Neural cell (in vitro differentiated cells): ENCODE data around the gene F2R. TPM values are rescaled to one million over a fixed set of nuclear protein-coding genes. Genes with fewer than 3 reads are reported as not detected.

Experiments used
- H2AFZ ChIP-seq: fragments of 200-600, 300-800 bp; sonication (generic), shearing (Covaris generic); 2 replicates; pipeline ENCODE4 v1.6.0; 2014; ENCODE audit warnings: low read depth, mild to moderate bottlenecking, antibody characterized with exemption, low read length, moderate library complexity
- H3F3A ChIP-seq: fragments of 200-600 bp; shearing (Covaris generic); 2 replicates; pipeline ENCODE4 v1.6.1; 2016; ENCODE audit warnings: mild to moderate bottlenecking, moderate library complexity, mixed read lengths, antibody characterized with exemption, low read length; ENCODE audit not compliant: insufficient read depth, poor library complexity, severe bottlenecking
- H3K27ac ChIP-seq: fragments of 200-600, 300-800 bp; sonication (generic), shearing (Covaris generic); 2 replicates; pipeline ENCODE4 v1.5.1; 2014; ENCODE audit warnings: mild to moderate bottlenecking, low read length, moderate library complexity
- H3K27me3 ChIP-seq: fragments of 300-800, 200-600 bp; sonication (generic), shearing (Covaris generic); 2 replicates; pipeline ENCODE4 v1.6.0; 2014; ENCODE audit warnings: mild to moderate bottlenecking, low read depth, low read length, moderate library complexity; ENCODE audit not compliant: insufficient read depth
- H3K36me3 ChIP-seq: fragments of 300-800, 200-600 bp; sonication (generic), shearing (Covaris generic); 2 replicates; pipeline ENCODE4 v1.5.1; 2014; ENCODE audit warnings: mild to moderate bottlenecking, antibody characterized with exemption, low read length, moderate library complexity; ENCODE audit not compliant: insufficient read depth
- H3K4me2 ChIP-seq: fragments of 300-800, 200-600 bp; sonication (generic), shearing (Covaris generic); 2 replicates; pipeline ENCODE4 v1.6.0; 2014; ENCODE audit warnings: mild to moderate bottlenecking, low read length
- H3K4me3 ChIP-seq: fragments of 300-800, 200-600 bp; sonication (generic), shearing (Covaris generic); 2 replicates; pipeline ENCODE4 v1.5.1; 2014; ENCODE audit warnings: mild to moderate bottlenecking, low read length, moderate library complexity
- H3K79me2 ChIP-seq: fragments of 200-600 bp; shearing (Covaris generic); replicated peaks from 2 replicates; pipeline ENCODE4 v1.6.0; 2014; ENCODE audit warnings: mild to moderate bottlenecking, low read length, moderate library complexity; ENCODE audit not compliant: insufficient read depth
- H3K9ac ChIP-seq: fragments of 300-800, 200-600 bp; sonication (generic), shearing (Covaris generic); 2 replicates; pipeline ENCODE4 v1.6.1; 2016; ENCODE audit warnings: mild to moderate bottlenecking, low read length, mixed read lengths
- H3K9me2 ChIP-seq: fragments of 200-600 bp; shearing (Covaris generic); 2 replicates; pipeline ENCODE4 v1.6.1; 2016; ENCODE audit warnings: mild to moderate bottlenecking, low read length, mixed read lengths; ENCODE audit not compliant: insufficient read depth
- H3K9me3 ChIP-seq: fragments of 200-600, 300-800 bp; sonication (generic), shearing (Covaris generic); 2 replicates; pipeline ENCODE4 v1.6.1; 2016; ENCODE audit warnings: mild to moderate bottlenecking, mixed run types, low read length, moderate library complexity, mixed read lengths
- H4K20me1 ChIP-seq: fragments of 200-600 bp; shearing (Covaris generic); 2 replicates; pipeline ENCODE4 v1.6.1; 2016; ENCODE audit warnings: mild to moderate bottlenecking, mixed run types; ENCODE audit not compliant: insufficient read depth
- EP300 ChIP-seq: fragments of 450-650 bp; conservative IDR thresholded peaks from 2 replicates; pipeline ENCODE4 v1.6.1; 2014; ENCODE audit warnings: antibody characterized with exemption, mild to moderate bottlenecking, moderate library complexity; ENCODE audit not compliant: poor library complexity, severe bottlenecking
- EZH2 ChIP-seq: fragments of 200-600, 300-800 bp; shearing (Covaris generic), sonication (generic); IDR thresholded peaks from 2 replicates; pipeline ENCODE4 v1.6.1; 2014; ENCODE audit warnings: antibody characterized with exemption, low read length, borderline replicate concordance, mild to moderate bottlenecking; ENCODE audit not compliant: insufficient read depth, poor library complexity, severe bottlenecking
- MXI1 ChIP-seq: fragments of 450-650 bp; conservative IDR thresholded peaks from 2 replicates; pipeline ENCODE4 v1.6.1; 2014; ENCODE audit warnings: antibody characterized with exemption, mild to moderate bottlenecking; ENCODE audit not compliant: poor library complexity, severe bottlenecking
- POLR2AphosphoS5 ChIP-seq: IDR thresholded peaks from 2 replicates; pipeline ENCODE4 v1.6.1; 2012
- RAD21 ChIP-seq: fragments of 450-650 bp; conservative IDR thresholded peaks from 2 replicates; pipeline ENCODE4 v1.6.1; 2014; ENCODE audit warnings: antibody characterized with exemption, mild to moderate bottlenecking, moderate library complexity
- SMC3 ChIP-seq: fragments of 450-650 bp; conservative IDR thresholded peaks from 2 replicates; pipeline ENCODE4 v1.6.1; 2014; ENCODE audit warnings: antibody characterized with exemption, mild to moderate bottlenecking, moderate library complexity; ENCODE audit not compliant: poor library complexity
- TAF1 ChIP-seq: IDR thresholded peaks from 2 replicates; pipeline ENCODE4 v1.6.1; 2012; ENCODE audit warnings: low read depth
- polyA plus RNA-seq: library from polyadenylated mRNA; depleted of rRNA; stranded (reverse); fragments of >200 nt; gene quantifications from 2 replicates; pipeline ENCODE4 v1.2.3, GENCODE V29; 2014
- TF ChIP-seq, protein P1 (sequence below): IDR thresholded peaks from 2 replicates; pipeline ENCODE4 v1.6.1; 2012; ENCODE audit warnings: borderline replicate concordance
- TF ChIP-seq, protein P2 (sequence below): fragments of 450-650 bp; IDR thresholded peaks from 2 replicates; pipeline ENCODE4 v1.5.1; 2014; ENCODE audit warnings: antibody characterized with exemption, mild to moderate bottlenecking, moderate library complexity; ENCODE audit not compliant: poor library complexity, severe bottlenecking

F2R gene
- polyA plus RNA-seq, 1 donor from 2014 or later: 35.9 TPM

DNA sequence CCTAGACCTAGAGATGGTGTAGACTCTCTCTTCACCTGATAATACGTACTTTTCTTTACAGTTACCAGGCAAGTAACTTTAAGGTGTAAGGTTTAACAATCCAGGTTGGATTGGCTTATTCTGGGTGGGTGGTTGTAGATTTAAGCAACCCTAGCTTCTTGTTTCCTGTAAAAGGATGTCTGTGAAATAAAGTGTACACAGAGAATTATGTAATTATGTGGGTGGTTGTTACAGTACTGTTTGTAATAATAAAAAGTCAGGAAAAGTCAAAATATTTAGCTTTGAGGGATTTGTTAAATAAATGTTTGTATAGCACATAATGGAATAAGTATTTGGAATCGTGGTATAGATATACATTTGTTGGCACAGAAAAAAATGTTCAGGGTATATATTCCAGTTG is 43.7 kb upstream of the F2R start:
- H3K9ac ChIP-seq: no peak overlapping the region
- no peaks in the 10 kb centered on the region for H4K20me1 ChIP-seq
- TF ChIP-seq, protein P1, sequence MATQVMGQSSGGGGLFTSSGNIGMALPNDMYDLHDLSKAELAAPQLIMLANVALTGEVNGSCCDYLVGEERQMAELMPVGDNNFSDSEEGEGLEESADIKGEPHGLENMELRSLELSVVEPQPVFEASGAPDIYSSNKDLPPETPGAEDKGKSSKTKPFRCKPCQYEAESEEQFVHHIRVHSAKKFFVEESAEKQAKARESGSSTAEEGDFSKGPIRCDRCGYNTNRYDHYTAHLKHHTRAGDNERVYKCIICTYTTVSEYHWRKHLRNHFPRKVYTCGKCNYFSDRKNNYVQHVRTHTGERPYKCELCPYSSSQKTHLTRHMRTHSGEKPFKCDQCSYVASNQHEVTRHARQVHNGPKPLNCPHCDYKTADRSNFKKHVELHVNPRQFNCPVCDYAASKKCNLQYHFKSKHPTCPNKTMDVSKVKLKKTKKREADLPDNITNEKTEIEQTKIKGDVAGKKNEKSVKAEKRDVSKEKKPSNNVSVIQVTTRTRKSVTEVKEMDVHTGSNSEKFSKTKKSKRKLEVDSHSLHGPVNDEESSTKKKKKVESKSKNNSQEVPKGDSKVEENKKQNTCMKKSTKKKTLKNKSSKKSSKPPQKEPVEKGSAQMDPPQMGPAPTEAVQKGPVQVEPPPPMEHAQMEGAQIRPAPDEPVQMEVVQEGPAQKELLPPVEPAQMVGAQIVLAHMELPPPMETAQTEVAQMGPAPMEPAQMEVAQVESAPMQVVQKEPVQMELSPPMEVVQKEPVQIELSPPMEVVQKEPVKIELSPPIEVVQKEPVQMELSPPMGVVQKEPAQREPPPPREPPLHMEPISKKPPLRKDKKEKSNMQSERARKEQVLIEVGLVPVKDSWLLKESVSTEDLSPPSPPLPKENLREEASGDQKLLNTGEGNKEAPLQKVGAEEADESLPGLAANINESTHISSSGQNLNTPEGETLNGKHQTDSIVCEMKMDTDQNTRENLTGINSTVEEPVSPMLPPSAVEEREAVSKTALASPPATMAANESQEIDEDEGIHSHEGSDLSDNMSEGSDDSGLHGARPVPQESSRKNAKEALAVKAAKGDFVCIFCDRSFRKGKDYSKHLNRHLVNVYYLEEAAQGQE: no peak
- TF ChIP-seq POLR2AphosphoS5: no peak
- no peak for TF ChIP-seq RAD21
- TF ChIP-seq TAF1: no peak
- TF ChIP-seq MXI1: no peak
- TF ChIP-seq SMC3: no peak
- no peak overlapping the region for H3K4me2 ChIP-seq
- H3K9me3 ChIP-seq: no peaks in the 10 kb centered on the region
- H3K27me3 ChIP-seq: no peaks in the 10 kb centered on the region
- H2AFZ ChIP-seq: no peak overlapping the region
- H3K9me2 ChIP-seq: no peaks in the 10 kb centered on the region
- no peak overlapping the region for H3K4me3 ChIP-seq
- no peaks in the 10 kb centered on the region for H3K79me2 ChIP-seq
- H3F3A ChIP-seq: no peaks in the 10 kb centered on the region
- H3K36me3 ChIP-seq: no peaks in the 10 kb centered on the region
- H3K27ac ChIP-seq: no peak overlapping the region

DNA sequence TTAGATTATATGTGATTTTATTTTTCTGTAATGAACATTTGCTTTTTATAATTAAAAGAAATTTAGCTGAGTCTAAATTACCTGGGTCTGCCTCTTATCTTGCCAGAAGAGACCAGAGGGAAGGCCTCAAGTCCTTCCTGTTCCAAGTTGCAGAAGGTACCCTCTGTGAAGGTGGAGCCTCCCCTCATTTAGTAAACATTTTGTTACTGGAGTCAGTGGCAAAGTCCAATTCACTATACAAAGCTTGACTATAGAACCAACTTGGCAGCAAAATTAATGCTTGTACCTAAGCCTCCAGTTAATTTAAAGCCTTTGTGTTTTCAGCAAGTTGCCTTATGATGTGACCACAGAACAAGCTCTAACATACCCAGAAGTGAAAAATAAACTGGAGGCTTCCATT is 42.8 kb upstream of the F2R start:
- H2AFZ ChIP-seq: no peak overlapping the region
- no peaks in the 10 kb centered on the region for H3F3A ChIP-seq
- H4K20me1 ChIP-seq: no peaks in the 10 kb centered on the region
- no peak overlapping the region for H3K4me2 ChIP-seq
- H3K36me3 ChIP-seq: no peaks in the 10 kb centered on the region
- H3K27ac ChIP-seq: no peak overlapping the region
- TF ChIP-seq SMC3 (no peak), EP300 (no peak), TAF1 (no peak), RAD21 (no peak), POLR2AphosphoS5 (no peak), EZH2 (no peak), MXI1 (no peak)
- TF ChIP-seq, protein P2, sequence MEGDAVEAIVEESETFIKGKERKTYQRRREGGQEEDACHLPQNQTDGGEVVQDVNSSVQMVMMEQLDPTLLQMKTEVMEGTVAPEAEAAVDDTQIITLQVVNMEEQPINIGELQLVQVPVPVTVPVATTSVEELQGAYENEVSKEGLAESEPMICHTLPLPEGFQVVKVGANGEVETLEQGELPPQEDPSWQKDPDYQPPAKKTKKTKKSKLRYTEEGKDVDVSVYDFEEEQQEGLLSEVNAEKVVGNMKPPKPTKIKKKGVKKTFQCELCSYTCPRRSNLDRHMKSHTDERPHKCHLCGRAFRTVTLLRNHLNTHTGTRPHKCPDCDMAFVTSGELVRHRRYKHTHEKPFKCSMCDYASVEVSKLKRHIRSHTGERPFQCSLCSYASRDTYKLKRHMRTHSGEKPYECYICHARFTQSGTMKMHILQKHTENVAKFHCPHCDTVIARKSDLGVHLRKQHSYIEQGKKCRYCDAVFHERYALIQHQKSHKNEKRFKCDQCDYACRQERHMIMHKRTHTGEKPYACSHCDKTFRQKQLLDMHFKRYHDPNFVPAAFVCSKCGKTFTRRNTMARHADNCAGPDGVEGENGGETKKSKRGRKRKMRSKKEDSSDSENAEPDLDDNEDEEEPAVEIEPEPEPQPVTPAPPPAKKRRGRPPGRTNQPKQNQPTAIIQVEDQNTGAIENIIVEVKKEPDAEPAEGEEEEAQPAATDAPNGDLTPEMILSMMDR: no peak
- TF ChIP-seq, protein P1: no peak
- H3K9ac ChIP-seq: no peak overlapping the region
- no peaks in the 10 kb centered on the region for H3K9me2 ChIP-seq
- H3K9me3 ChIP-seq: no peaks in the 10 kb centered on the region
- H3K27me3 ChIP-seq: no peaks in the 10 kb centered on the region
- no peaks in the 10 kb centered on the region for H3K79me2 ChIP-seq
- no peak overlapping the region for H3K4me3 ChIP-seq
